OCI-LY3 (cell line): Measurements from ENCODE around the gene GSK3B.

Source experiments
- H2AFZ ChIP-seq: fragments of 200-600, 300-600 bp; shearing (Covaris generic); 2 replicates; pipeline ENCODE4 v1.6.0; 2014; ENCODE audit warnings: antibody characterized with exemption, low read depth, low read length
- H3K27ac ChIP-seq: fragments of 200-600, 300-600 bp; sonication (generic); 2 replicates; pipeline ENCODE4 v1.5.1; 2014; ENCODE audit warnings: mild to moderate bottlenecking, low read length, moderate library complexity, mixed read lengths
- H3K27me3 ChIP-seq: fragments of 200-600, 300-600 bp; sonication (generic); 2 replicates; pipeline ENCODE4 v1.6.1; 2014; ENCODE audit warnings: low read depth, low read length, mixed read lengths
- H3K36me3 ChIP-seq: fragments of 200-600, 300-600 bp; sonication (generic); replicated peaks from 2 replicates; pipeline ENCODE3; 2014; ENCODE audit warnings: low read depth, low read length, mixed read lengths
- H3K4me1 ChIP-seq: fragments of 300-600, 200-600 bp; sonication (generic); 2 replicates; pipeline ENCODE4 v1.6.1; 2014; ENCODE audit warnings: low read length, mixed read lengths
- H3K4me2 ChIP-seq: fragments of 200-600, 300-600 bp; sonication (generic); 2 replicates; pipeline ENCODE4 v1.6.1; 2014; ENCODE audit warnings: low read length, mixed read lengths
- H3K4me3 ChIP-seq: fragments of 300-600, 200-600 bp; sonication (generic); 2 replicates; pipeline ENCODE4 v1.5.1; 2014; ENCODE audit warnings: antibody characterized with exemption, mild to moderate bottlenecking, low read length, moderate library complexity
- H3K79me2 ChIP-seq: fragments of 300-600, 200-600 bp; shearing (Covaris generic); 2 replicates; pipeline ENCODE4 v1.6.1; 2014; ENCODE audit warnings: mild to moderate bottlenecking, low read length, mixed read lengths
- H3K9ac ChIP-seq: fragments of 300-600, 200-600 bp; shearing (Covaris generic); 2 replicates; pipeline ENCODE4 v1.6.0; 2014; ENCODE audit warnings: mild to moderate bottlenecking, low read length, moderate library complexity
- H3K9me3 ChIP-seq: fragments of 200-600, 300-600 bp; shearing (Covaris generic); 2 replicates; pipeline ENCODE4 v1.6.1; 2014; ENCODE audit warnings: low read length, mixed read lengths; ENCODE audit not compliant: insufficient read depth
- H4K20me1 ChIP-seq: fragments of 200-600, 300-600 bp; sonication (generic); 2 replicates; pipeline ENCODE4 v1.6.1; 2016; ENCODE audit warnings: low read length, mixed read lengths; ENCODE audit not compliant: insufficient read depth
- CTCF ChIP-seq: fragments of 200-600, 300-600 bp; sonication (generic); IDR thresholded peaks from 2 replicates; pipeline ENCODE4 v1.5.1; 2014; ENCODE audit warnings: antibody characterized with exemption, low read length, low read depth
- EZH2phosphoT487 ChIP-seq: fragments of 200-600 bp; shearing (Covaris generic); IDR thresholded peaks from 2 replicates; pipeline ENCODE4 v1.6.1; 2018; ENCODE audit warnings: antibody characterized with exemption, mixed run types, low read depth

GSK3B gene

GRCh38 chr3:120072867-120073525 lies 21.3 kb downstream of the GSK3B start:
- no peak overlapping the region for H2AFZ ChIP-seq
- H3K9ac ChIP-seq, result no peak overlapping the region
- TF ChIP-seq EZH2phosphoT487 (no peak), CTCF (peak; percentile 26; the same call in 1 of the 2 replicates)
- no peak overlapping the region for H3K4me3 ChIP-seq
- no peaks in the 10 kb centered on the region for H3K9me3 ChIP-seq
- no peaks in the 10 kb centered on the region for H3K27me3 ChIP-seq
- peaks cover 12% of the 10 kb centered on the region for H3K36me3 ChIP-seq
- H4K20me1 ChIP-seq, result peaks cover 63% of the 10 kb centered on the region
- H3K79me2 ChIP-seq, result peaks cover 91% of the 10 kb centered on the region
- H3K27ac ChIP-seq, result no peak overlapping the region
- H3K4me2 ChIP-seq, result no peak overlapping the region
- H3K4me1 ChIP-seq, result peaks cover 6% of the 10 kb centered on the region; the same call in 1 of the 2 replicates

GRCh38 chr3:120071259-120071658 lies 23.0 kb downstream of the GSK3B start:
- Histone ChIP-seq H3K27ac (no peak overlapping the region), H4K20me1 (peaks cover 73% of the 10 kb centered on the region)

GRCh38 chr3:120070263-120070981 lies 23.8 kb downstream of the GSK3B start:
- Histone ChIP-seq H3K4me1 (peaks cover 6% of the 10 kb centered on the region; the same call in 1 of the 2 replicates), H3K36me3 (peaks cover 7% of the 10 kb centered on the region), H3K9ac (no peak overlapping the region), H3K79me2 (peaks cover 93% of the 10 kb centered on the region), H4K20me1 (peaks cover 73% of the 10 kb centered on the region), H2AFZ (no peak overlapping the region), H3K27ac (no peak overlapping the region), H3K9me3 (no peaks in the 10 kb centered on the region), H3K4me3 (no peak overlapping the region), H3K4me2 (no peak overlapping the region), H3K27me3 (no peaks in the 10 kb centered on the region)
- TF ChIP-seq CTCF, result no peak
- TF ChIP-seq EZH2phosphoT487, result no peak

More at GRCh38 chr3:120071259-120071658, 23.0 kb downstream of the GSK3B start:
- peaks cover 6% of the 10 kb centered on the region; the same call in 1 of the 2 replicates for H3K4me1 ChIP-seq
- no peak overlapping the region for H3K4me2 ChIP-seq
- peaks cover 6% of the 10 kb centered on the region for H3K36me3 ChIP-seq
- no peak overlapping the region for H3K4me3 ChIP-seq
- no peak overlapping the region for H3K9ac ChIP-seq
- no peaks in the 10 kb centered on the region for H3K9me3 ChIP-seq
- H2AFZ ChIP-seq, result no peak overlapping the region
- TF ChIP-seq EZH2phosphoT487, result no peak
- H3K27me3 ChIP-seq, result no peaks in the 10 kb centered on the region
- H3K79me2 ChIP-seq, result peaks cover 93% of the 10 kb centered on the region

GRCh38 chr3:120067083-120067482 lies 27.2 kb downstream of the GSK3B start:
- peaks cover 6% of the 10 kb centered on the region; the same call in 1 of the 2 replicates for H3K4me1 ChIP-seq
- peaks cover 93% of the 10 kb centered on the region for H3K79me2 ChIP-seq
- no peak overlapping the region for H3K4me3 ChIP-seq
- no peaks in the 10 kb centered on the region for H3K27me3 ChIP-seq
- no peak overlapping the region for H2AFZ ChIP-seq
- TF ChIP-seq CTCF, result no peak
- no peaks in the 10 kb centered on the region for H3K9me3 ChIP-seq
- H3K27ac ChIP-seq, result no peak overlapping the region
- H3K4me2 ChIP-seq, result no peak overlapping the region
- peaks cover 8% of the 10 kb centered on the region for H3K36me3 ChIP-seq
- peaks cover 75% of the 10 kb centered on the region for H4K20me1 ChIP-seq
- no peak overlapping the region for H3K9ac ChIP-seq
